HG03354 (cell line): ENCODE results near the gene FBXO42.
"Not testable (repeated sequence)": the region's sequence is repeated elsewhere in the genome, so short reads cannot be mapped to it uniquely, and the experiment has no call there.

Source experiments
- ATAC-seq: cut with Tn5 transposase; IDR thresholded peaks from one replicate; pipeline ENCODE4 v1.9.1; 2021; ENCODE audit warnings: mild to moderate bottlenecking; ENCODE audit not compliant: unreplicated experiment, poor library complexity, severe bottlenecking

FBXO42 gene

GRCh38 chr1:16374266-16374665 is 22.0 kb upstream of the FBXO42 start:
- no peak for ATAC-seq

GRCh38 chr1:16372535-16373285 is 20.4 kb upstream of the FBXO42 start:
- no peak for ATAC-seq

DNA sequence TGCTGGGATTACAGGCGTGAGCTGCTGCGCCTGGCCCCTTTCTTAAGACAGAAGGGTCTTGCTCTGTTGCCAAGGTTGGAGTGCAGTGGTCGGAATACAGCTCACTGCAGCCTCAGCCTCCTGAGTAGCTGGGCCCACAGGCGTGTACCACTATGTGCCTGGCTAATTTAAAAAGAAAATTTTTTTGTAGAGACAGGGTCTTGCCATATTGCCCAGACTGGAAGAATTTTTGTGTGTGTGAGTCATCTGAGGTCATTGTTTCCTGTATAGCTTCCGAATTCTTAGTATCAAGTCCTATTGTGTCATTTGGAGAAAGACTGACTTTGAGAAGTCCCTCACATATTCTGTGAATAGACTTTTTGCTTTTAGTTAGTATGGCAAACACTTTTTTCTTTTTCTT is 19.4 kb upstream of the FBXO42 start:
- no peak for ATAC-seq

- ATAC-seq, result no peak
These were observed 17.5 kb upstream of the FBXO42 start for GRCh38 chr1:16369821-16370220.

GRCh38 chr1:16367968-16368890 is 15.9 kb upstream of the FBXO42 start:
- no peak for ATAC-seq

DNA sequence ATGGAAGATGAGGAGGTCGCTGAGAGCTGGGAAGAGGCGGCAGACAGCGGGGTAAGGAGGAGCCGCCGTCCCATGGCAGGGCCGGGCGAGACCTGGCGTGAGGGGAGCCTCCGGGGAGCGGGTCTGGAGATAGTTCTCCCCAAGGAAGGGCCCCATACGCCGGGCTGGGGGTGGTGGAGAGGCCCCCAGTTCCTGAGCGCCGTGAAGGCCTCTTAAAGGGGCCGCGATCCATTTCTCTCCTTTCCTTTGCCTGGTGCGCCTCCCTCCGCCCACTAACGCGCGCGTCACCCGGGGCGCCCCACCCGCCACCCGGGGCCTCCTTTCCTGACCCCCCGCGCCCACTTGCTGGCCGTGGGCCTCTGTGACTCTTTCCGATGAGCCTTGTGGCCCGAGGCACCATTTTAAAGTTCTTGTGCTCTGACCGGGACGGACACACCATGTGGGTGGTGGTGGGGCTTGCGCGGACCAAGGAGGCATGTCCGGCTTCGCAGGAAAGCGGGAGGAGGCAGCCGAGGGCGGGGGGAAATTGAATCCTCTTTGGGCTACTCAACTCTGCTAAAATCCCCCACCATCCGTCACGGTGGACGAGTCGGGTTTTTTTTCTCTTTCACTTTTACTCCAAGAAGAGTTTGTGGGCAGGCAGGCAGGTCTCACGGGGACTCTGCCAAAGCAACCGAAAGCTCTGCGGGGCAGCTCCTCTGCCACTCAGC is 15.1 kb upstream of the FBXO42 start:
- peak; percentile 70 for ATAC-seq

- peak; percentile 87 for ATAC-seq
These were observed 14.5 kb upstream of the FBXO42 start, which contains the start of gene SZRD1 for GRCh38 chr1:16366722-16367257. TSS of gene SZRD1 (plus strand) at chr1:16367242. CDS start at chr1:16367258, 16 bp downstream.

DNA sequence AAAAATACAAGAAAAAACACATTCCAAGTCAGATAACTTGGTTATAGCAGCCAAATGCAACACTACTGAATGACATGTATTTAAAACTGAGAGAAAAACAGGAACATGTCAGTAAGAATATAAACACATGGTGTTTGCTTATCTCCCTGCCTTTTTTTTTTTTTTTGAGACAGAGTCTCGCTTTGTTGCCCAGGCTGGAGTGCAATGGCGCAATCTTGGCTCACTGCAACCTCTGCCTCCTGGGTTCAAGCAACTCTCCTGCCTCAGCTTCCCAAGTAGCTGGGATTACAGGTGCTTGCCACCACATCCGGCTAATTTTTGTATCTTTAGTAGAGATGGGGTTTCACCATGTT is 12.8 kb upstream of the FBXO42 start:
- not testable (repeated sequence) for ATAC-seq

DNA sequence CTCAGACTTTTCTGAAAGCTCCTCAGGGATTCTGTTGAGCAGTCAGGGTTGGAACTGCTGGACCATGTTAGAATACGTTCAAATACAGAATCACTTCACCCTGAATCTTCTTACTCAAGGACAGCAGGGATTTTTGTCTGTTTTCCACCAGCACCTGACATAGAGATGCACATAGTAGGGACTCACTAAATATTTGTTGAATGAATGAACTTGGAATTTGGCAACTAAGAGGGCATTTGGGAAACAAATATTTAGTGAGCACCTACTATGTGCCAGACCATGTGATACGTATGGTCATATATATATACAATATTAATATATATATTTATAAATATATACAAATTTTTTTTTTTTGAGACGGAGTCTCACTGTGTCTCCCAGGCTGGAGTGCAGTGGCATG is 4.6 kb upstream of the FBXO42 start:
- ATAC-seq, result no peak

GRCh38 chr1:16354619-16355018 is 2.3 kb upstream of the FBXO42 start:
- no peak for ATAC-seq

- ATAC-seq, result no peak
These were observed 709 bp upstream of the FBXO42 start for GRCh38 chr1:16352842-16353535.

DNA sequence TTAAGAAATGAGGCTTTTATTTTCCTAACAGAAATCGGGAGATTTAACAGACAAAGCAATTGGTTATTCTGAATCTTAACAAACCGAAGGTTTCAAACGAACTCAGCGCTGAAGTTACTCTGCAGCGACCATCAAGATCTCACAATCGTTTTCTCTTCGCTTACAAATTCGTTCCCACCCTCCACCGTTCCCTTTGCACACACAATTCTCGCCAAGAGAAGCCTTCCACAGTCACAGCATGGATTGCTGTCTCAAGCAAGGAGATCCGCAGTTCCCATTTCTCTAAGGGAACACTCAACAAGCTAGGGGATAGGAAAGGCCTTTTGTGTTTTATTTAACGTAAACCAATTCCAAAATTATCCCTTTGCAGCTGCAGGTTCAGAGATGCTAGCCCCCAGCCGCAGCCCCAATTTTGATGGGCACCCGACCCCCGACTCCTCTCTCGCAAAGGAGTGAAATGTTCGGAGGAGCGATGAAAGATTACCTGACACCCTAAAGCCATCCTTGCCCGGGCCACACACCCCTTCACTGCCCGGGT is 755 bp downstream of the FBXO42 start:
- ATAC-seq, result no peak

GRCh38 chr1:16349847-16350406 is 2.4 kb downstream of the FBXO42 start:
- ATAC-seq, result no peak

- ATAC-seq, result no peak
These were observed 3.7 kb downstream of the FBXO42 start for GRCh38 chr1:16348414-16349182.

DNA sequence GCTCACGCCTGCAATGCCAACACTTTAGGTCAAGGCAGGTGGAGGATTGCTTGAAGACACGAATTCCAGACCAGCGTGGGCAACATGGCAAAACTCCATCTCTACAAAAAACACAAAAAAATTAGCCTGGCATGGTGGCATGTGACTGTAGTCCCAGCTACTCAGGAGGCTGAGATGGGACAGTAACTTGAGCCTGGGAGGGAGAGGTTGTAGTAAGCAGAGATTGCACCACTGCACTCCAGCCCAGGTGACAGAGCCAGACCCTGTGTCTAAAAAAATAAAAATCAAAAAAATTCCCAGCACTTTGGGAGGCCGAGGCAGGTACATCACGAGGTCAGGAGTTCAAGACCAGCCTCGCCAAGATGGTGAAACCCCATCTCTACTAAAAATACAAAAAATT is 9.0 kb downstream of the FBXO42 start:
- not testable (repeated sequence) for ATAC-seq

GRCh38 chr1:16342331-16343062 is 9.8 kb downstream of the FBXO42 start:
- ATAC-seq, result no peak

DNA sequence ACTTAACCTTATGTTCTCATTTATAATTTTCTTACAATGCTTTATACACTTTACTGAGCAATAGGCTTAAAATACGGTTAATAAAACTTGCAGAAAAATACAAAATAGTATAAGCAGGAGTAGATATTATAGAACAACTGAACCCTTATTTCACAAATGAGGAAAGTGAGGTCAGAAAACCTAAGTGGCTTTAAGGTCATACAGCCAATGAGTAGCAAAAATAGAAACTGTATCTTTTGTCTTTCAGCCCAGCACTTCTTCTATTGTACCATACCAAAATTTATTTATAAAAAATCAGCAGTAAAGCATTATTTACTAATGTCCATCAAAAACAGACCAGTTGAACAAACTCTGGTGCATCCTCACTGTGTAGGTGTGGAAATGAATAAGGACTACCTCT is 11.6 kb downstream of the FBXO42 start:
- no peak for ATAC-seq

DNA sequence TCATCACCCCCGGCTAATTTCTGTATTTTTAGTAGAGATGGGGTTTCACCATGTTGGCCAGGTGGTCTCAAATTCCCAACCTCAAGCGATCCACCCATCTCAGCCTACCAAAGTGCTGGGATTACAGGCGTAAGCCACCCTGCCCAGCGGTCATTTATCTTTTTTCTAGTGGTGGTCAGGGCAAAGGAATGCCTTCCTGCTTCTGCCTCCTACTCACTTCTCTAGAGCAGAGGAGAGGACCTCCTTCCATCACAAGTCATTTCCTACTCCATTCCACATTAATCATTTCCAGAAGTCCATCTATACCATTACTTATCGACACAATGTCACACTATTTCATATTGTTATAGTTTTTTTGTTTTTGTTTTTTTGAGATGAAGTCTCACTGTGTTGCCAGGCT is 13.3 kb downstream of the FBXO42 start:
- ATAC-seq, result no peak
